ENCODE data around the gene TIPRL. TPM values are rescaled to one million over a fixed set of nuclear protein-coding genes. Genes with fewer than 3 reads are reported as not detected.

TIPRL gene
- total and polyA plus RNA-seq, 2 experiments from 2014 or later, result 26.7 to 44.0 TPM

GRCh38 chr1:168224991-168225390 is 46.2 kb downstream of the TIPRL start:
- H3K27ac ChIP-seq, result no peak overlapping the region
- H3K4me1 ChIP-seq (ENCODE audit: low read depth), result peaks cover 15% of the 10 kb centered on the region
- H3K4me3 ChIP-seq, result no peak overlapping the region
- H3K9me3 ChIP-seq (ENCODE audit: low read depth), result no peaks in the 10 kb centered on the region
- DNase-seq (ENCODE audit: low read depth in 1 of 2, low spot score in 1 of 2), result no peak
- no peaks in the 10 kb centered on the region for H3K36me3 ChIP-seq
- no peak for TF ChIP-seq CTCF (IDR thresholded peaks at IDR 0.05; ENCODE audit: low read depth, low read length)
- no peaks in the 10 kb centered on the region for H3K27me3 ChIP-seq

GRCh38 chr1:168225476-168226190 is 46.9 kb downstream of the TIPRL start, which contains the start of gene SFT2D2:
Gene SFT2D2 (plus strand): TSS chr1:168226004. CDS start chr1:168226080, 76 bp downstream.
- no peak for TF ChIP-seq CTCF (IDR thresholded peaks at IDR 0.05; ENCODE audit: low read depth, low read length)
- H3K36me3 ChIP-seq, result peaks cover 5% of the 10 kb centered on the region
- H3K27me3 ChIP-seq, result no peaks in the 10 kb centered on the region
- peak; percentile 78 to 86 for DNase-seq (ENCODE audit: low read depth in 1 of 2, low spot score in 1 of 2)
- peaks cover 15% of the 10 kb centered on the region for H3K4me1 ChIP-seq (ENCODE audit: low read depth)
- H3K27ac ChIP-seq, result peak within 1 kb of the TSS; percentile 96
- no peaks in the 10 kb centered on the region for H3K9me3 ChIP-seq (ENCODE audit: low read depth)
- peak within 1 kb of the TSS; percentile 73 for H3K4me3 ChIP-seq

- Histone ChIP-seq H3K4me3 (no peak overlapping the region), H3K27me3 (no peaks in the 10 kb centered on the region), H3K27ac (no peak overlapping the region), H3K36me3 (peaks cover 6% of the 10 kb centered on the region), H3K9me3 (ENCODE audit: low read depth) (no peaks in the 10 kb centered on the region), H3K4me1 (ENCODE audit: low read depth) (peaks cover 15% of the 10 kb centered on the region)
- TF ChIP-seq CTCF (IDR thresholded peaks at IDR 0.05; ENCODE audit: low read depth, low read length), result no peak
- peak in 1 of 2 donors; percentile 27 for DNase-seq (ENCODE audit: low read depth in 1 of 2, low spot score in 1 of 2)
These were observed 48.9 kb downstream of the TIPRL start for GRCh38 chr1:168227620-168228019.

- no peak for TF ChIP-seq CTCF (IDR thresholded peaks at IDR 0.05; ENCODE audit: low read depth, low read length)
- DNase-seq (ENCODE audit: low read depth in 1 of 2, low spot score in 1 of 2), result no peak
- Histone ChIP-seq H3K4me3 (no peak overlapping the region), H3K36me3 (peaks cover 13% of the 10 kb centered on the region), H3K9me3 (ENCODE audit: low read depth) (no peaks in the 10 kb centered on the region), H3K27me3 (no peaks in the 10 kb centered on the region), H3K27ac (no peak overlapping the region), H3K4me1 (ENCODE audit: low read depth) (peaks cover 16% of the 10 kb centered on the region)
These were observed 51.1 kb downstream of the TIPRL start for GRCh38 chr1:168229893-168230292.

GRCh38 chr1:168230709-168231108 is 51.9 kb downstream of the TIPRL start:
- Histone ChIP-seq H3K27ac (no peak overlapping the region), H3K4me3 (no peak overlapping the region), H3K36me3 (peaks cover 17% of the 10 kb centered on the region), H3K4me1 (ENCODE audit: low read depth) (peaks cover 23% of the 10 kb centered on the region), H3K27me3 (no peaks in the 10 kb centered on the region), H3K9me3 (ENCODE audit: low read depth) (no peaks in the 10 kb centered on the region)
- no peak for TF ChIP-seq CTCF (IDR thresholded peaks at IDR 0.05; ENCODE audit: low read depth, low read length)
- DNase-seq (ENCODE audit: low read depth in 1 of 2, low spot score in 1 of 2), result no peak

Measured in cardiac muscle cell (in vitro differentiated cells and primary cell).